Stimulated activated CD4-positive, alpha-beta T cell treated with anti-CD3 and anti-CD28 coated beads, Interleukin-15, amount 100 ng/mL, for 24 hours (primary cell): ENCODE measurements around the gene ZNF664.

Experiments used
- DNase-seq: peaks from one replicate; pipeline ENCODE4 v3.0.0-alpha.2; 2020

Gene ZNF664

GRCh38 chr12:124015494-124016461 is 42.8 kb downstream of the ZNF664 start:
- DNase-seq: no peak

GRCh38 chr12:124017064-124017463 is 44.0 kb downstream of the ZNF664 start:
- DNase-seq: no peak

- no peak for DNase-seq
Observed at GRCh38 chr12:124018539-124018938, 45.5 kb downstream of the ZNF664 start.

- DNase-seq: no peak
Observed at GRCh38 chr12:124019115-124019514, 46.1 kb downstream of the ZNF664 start.

- DNase-seq: no peak
Observed at GRCh38 chr12:124020514-124020949, 47.5 kb downstream of the ZNF664 start.

- DNase-seq: no peak
Observed at GRCh38 chr12:124021007-124021406, 48.0 kb downstream of the ZNF664 start.

- no peak for DNase-seq
Observed at GRCh38 chr12:124022161-124022560, 49.1 kb downstream of the ZNF664 start.

- no peak for DNase-seq
Observed at GRCh38 chr12:124024263-124024678, 51.3 kb downstream of the ZNF664 start.

- no peak for DNase-seq
Observed at GRCh38 chr12:124024776-124025175, 51.8 kb downstream of the ZNF664 start.

GRCh38 chr12:124025661-124026060 is 52.6 kb downstream of the ZNF664 start:
- no peak for DNase-seq

- no peak for DNase-seq
Observed at GRCh38 chr12:124026755-124027745, 54.0 kb downstream of the ZNF664 start.

- no peak for DNase-seq
Observed at GRCh38 chr12:124027753-124028554, 54.9 kb downstream of the ZNF664 start.

- no peak for DNase-seq
Observed at GRCh38 chr12:124028555-124028925, 55.5 kb downstream of the ZNF664 start.

- no peak for DNase-seq
Observed at GRCh38 chr12:124030008-124030407, 57.0 kb downstream of the ZNF664 start.

- no peak for DNase-seq
Observed at GRCh38 chr12:124030510-124030909, 57.5 kb downstream of the ZNF664 start.

GRCh38 chr12:124031058-124031457 is 58.0 kb downstream of the ZNF664 start:
- DNase-seq: no peak

- DNase-seq: peak; percentile 43
Observed at GRCh38 chr12:124032265-124032886, 59.4 kb downstream of the ZNF664 start.

- no peak for DNase-seq
Observed at GRCh38 chr12:124033859-124034258, 60.8 kb downstream of the ZNF664 start.

- no peak for DNase-seq
Observed at GRCh38 chr12:124034297-124034696, 61.3 kb downstream of the ZNF664 start.

- no peak for DNase-seq
Observed at GRCh38 chr12:124035163-124035562, 62.1 kb downstream of the ZNF664 start.

- no peak for DNase-seq
Observed at GRCh38 chr12:124036171-124036598, 63.2 kb downstream of the ZNF664 start.

- peak; percentile 50 for DNase-seq
Observed at GRCh38 chr12:124036657-124037109, 63.7 kb downstream of the ZNF664 start.
